HG03342 (cell line): ENCODE results near the gene PSME2.

ENCODE experiments used
- ATAC-seq: cut with Tn5 transposase; IDR thresholded peaks from one replicate; pipeline ENCODE4 v1.9.1; 2021; ENCODE audit warnings: mild to moderate bottlenecking, moderate library complexity; ENCODE audit not compliant: unreplicated experiment

The PSME2 gene

DNA sequence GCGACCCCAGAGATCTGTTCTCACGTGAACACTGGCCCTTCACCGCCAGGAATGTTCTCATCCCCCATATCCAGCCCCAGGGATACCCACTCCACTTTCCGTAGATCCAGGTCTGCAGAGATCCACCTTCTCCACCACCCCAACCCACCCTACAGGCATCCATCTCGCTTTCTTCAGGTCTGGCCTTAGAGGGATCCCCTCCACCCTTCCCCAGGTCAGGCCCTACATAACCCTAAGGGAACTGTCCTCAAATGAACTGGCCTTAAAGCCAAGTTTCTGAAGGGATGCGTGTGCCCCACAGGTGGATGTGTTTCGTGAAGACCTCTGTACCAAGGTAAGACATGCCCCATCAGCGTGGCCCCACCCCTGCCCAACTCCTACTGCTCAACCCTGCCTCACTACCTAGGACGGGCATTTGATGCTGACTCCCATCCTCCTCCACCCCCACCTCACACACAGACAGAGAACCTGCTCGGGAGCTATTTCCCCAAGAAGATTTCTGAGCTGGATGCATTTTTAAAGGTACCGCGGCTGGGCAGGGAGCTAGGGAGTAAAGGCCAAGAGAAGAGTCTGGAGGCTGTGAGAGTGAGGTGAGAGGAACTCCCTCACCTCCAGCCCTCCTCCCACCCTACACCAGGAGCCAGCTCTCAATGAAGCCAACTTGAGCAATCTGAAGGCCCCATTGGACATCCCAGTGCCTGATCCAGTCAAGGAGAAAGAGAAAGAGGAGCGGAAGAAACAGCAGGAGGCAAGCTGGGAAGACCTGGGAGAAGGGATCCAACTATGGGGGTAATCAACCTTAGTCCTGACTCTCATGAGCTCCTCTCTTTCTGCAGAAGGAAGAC, 9.5 kb downstream of the PSME2 start:
- ATAC-seq, result no peak

DNA sequence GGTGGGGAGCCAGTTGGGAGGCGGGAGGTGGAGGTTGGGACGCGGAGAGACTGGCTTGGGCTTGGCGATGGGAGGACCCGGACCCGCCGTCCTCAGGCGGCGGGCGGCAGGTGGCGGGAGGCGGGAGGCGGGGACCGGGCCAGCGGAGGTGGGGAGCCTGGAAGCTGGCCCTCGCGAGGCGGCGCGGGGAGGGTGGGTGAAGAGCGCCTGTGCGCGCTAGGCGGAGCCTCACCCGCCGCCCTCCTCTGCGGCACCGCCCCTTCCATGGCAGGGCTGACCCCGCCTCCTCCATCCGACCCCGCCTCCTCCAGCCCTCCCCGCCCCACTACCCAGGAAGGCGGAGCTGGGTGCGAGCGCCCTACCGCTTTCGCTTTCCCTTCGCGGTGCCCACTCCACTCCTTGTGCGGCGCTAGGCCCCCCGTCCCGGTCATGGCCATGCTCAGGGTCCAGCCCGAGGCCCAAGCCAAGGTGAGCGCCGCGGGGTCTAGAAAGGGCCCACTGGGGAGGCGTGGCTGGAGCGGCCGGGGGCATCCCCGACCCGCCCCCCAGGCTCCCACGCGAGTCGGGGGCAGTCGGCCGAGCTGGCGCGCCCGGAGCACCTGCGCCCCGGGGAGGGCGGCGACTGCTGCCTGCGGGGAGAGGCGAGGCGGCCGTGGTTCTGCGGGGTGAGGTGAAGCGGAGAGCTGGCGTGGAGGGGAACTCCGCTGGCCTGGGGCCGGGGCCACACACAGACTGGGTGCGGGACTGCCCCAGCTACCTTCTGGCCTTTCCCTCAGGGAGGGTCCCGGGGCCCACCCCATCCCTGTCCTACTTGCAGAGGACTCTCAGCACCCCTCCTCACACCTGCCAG, 10.4 kb downstream of the PSME2 start, which contains the start of gene PSME1:
Gene PSME1, plus strand, starts transcription at position 361 of the 850 bp plus-strand sequence. Its CDS starts 69 bp downstream, at position 430.
- ATAC-seq, result peak; percentile 83

- ATAC-seq, result peak; percentile 8
Observed at GRCh38 chr14:24135584-24135833, 10.9 kb downstream of the PSME2 start.

- no peak for ATAC-seq
Observed at GRCh38 chr14:24133735-24134134, 12.7 kb downstream of the PSME2 start.

DNA sequence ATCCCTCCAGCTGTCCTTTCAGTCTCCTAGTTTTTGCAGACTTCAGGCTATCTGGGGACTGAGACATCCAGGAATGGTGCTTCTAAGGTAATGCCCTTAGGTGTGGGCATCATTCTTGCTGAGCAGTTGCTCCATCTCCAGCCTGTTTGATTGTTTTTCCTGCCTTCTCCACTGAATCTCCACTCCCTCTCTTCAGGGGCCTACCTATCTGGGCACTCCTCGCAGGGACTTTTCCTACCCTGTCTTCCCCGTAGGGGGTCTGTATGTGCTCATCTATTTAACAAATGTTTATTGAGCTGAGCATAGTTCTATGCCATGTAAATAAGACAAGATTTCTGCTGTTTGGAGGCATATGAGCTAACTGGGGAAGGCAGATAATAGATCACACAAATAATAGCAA, 13.4 kb downstream of the PSME2 start:
- ATAC-seq, result no peak

- no peak for ATAC-seq
Observed at GRCh38 chr14:24132061-24132685, 14.2 kb downstream of the PSME2 start.

- no peak for ATAC-seq
Observed at GRCh38 chr14:24131549-24131966, 14.9 kb downstream of the PSME2 start.

DNA sequence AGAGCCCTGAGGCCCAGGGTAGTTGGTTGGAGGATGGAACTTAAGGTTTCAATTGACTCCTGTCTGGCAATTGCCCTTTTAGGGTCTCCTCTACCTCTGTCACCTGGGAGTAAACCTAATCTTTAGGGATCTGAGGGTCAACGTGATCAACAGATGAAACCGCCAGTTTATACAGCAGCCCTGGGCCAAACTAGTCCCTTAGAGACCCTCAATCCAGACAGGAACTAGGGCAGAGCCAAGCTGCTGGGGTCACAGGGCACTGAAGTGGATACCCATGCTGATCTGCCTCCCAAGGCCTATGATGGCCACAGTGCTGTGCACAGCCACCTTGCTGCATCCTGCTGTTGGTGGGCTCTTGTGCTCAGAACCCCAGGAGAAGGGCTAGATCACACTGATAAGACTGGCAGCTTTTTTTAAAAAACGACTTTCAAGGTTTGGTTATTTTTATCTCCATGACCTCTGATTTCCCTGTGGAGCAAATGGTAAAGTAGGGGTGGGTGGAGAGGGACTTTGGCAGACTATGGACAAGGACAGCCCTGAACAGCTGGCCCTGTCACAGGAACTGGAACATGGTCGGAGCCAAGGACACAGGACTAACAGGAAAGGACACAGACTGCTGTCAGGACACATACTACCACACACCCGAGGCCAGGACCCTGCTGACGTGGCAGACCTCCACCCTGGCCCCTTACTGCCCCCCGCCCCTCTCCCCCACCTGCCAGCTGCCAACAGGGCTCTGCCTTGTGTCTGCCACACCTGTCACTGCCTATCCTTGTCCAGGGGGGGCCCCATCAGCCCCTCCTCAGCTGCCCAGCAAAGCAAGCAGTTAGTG, 15.5 kb downstream of the PSME2 start:
- no peak for ATAC-seq

GRCh38 chr14:24130380-24130716, 16.1 kb downstream of the PSME2 start, which contains the start of gene FITM1:
FITM1 (plus strand) TSS chr14:24130659; CDS start chr14:24131564, 905 bp downstream.
- no peak for ATAC-seq

DNA sequence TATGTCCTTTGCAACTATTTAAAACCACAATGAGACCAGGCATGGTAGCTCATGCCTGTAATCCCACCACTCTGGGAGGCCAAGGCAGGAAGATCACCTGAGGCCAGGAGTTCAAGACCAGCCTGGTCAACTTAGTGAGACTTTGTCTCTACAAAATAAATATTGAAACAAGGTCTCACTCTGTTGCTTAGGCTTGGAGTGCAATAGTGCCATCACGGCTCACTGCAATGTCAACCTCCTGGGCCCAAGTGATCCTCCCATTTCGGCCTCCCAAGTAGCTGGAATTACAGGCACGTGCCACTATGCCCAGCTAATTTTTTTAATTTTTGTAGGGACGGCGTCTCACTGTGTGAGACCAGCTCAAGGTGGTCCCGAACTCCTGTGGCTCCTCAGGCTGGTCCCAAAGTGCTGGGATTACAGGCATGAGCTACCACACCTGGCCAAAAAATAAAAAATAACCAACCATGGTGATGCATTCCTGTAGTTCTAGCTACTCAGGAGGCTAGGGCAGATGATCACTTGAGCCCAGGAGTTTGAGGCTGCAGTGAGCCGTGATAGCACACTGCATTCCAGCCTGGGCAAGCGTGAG, 16.9 kb downstream of the PSME2 start:
- ATAC-seq, result no peak

- no peak for ATAC-seq
Observed at GRCh38 chr14:24127673-24128072, 18.7 kb downstream of the PSME2 start.

DNA sequence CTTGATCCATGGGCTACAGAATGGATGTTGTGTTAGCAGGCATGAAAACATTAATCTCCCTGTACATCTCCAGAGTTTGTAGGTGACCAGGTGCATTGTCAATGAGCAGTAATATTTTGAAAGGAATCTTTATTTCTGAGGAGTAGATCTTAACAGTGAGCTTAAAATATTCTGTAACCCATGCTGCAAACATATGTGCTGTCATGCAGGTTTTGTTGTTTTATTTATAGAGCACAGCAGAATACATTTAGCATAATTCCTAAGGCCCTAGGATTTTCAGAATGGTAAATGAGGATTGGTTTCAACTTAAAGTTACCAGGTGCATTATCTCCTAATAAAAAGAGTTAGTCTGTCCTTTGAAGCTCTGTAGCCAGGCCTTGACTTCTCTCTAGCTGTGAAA, 19.5 kb downstream of the PSME2 start:
- ATAC-seq, result no peak

- no peak for ATAC-seq
Observed at GRCh38 chr14:24123424-24124417, 22.7 kb downstream of the PSME2 start.

GRCh38 chr14:24122898-24123297, 23.5 kb downstream of the PSME2 start:
- no peak for ATAC-seq

DNA sequence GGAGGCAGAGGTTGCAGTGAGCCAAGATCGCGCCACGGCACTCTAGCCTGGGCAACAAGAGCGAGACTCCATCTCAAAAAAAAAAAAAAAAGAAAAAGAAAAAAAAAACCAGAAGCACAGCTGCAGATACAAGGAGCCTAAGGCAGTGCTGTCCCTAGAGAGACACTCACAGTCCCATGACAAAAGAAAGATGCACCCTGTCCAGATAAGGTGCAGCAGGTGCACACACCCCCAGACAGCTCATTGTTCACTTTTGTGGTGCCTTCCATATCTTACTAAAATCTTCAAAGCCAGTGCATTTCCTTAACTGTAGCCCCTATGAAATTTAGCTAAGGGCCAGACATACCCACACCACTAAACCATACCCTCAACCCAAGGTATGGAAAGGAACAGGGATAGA, 24.0 kb downstream of the PSME2 start:
- no peak for ATAC-seq

DNA sequence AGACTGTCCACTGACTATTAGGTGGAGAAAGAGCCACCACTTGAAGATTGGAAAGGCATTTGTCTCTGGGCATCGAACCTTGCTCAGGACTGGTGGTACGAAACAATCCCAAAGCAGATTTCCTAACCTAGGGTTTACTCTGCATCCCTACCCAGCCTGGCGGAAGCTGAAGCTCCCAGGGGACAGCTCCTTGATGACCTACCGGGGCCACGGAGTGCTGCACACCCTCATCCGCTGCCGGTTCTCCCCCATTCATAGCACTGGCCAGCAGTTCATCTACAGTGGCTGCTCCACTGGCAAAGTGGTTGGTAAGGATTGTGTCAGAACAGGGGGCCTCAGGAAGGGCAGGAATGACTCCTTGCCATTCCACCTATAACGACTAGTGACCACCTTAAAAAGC, 25.2 kb downstream of the PSME2 start:
- no peak for ATAC-seq

GRCh38 chr14:24119691-24120090, 26.7 kb downstream of the PSME2 start:
- no peak for ATAC-seq

- no peak for ATAC-seq
Observed at GRCh38 chr14:24117179-24117578, 29.2 kb downstream of the PSME2 start.

GRCh38 chr14:24116128-24116814, 30.1 kb downstream of the PSME2 start:
- ATAC-seq, result no peak
